Nephron (organoid): ENCODE results near the gene CHPF2.

ENCODE experiments used
- H3K27ac Mint-ChIP-seq, 3 experiments: 2 replicates each; pipeline ENCODE4 v1.8.0; 2020; ENCODE audit warnings: mixed read lengths in 3 of 3, mild to moderate bottlenecking in 2 of 3, moderate library complexity in 1 of 3
- H3K27me3 Mint-ChIP-seq: 2 replicates; pipeline ENCODE4 v1.8.0; 2021; ENCODE audit warnings: low read depth, mild to moderate bottlenecking, moderate library complexity, mixed read lengths
- H3K36me3 Mint-ChIP-seq: 2 replicates; pipeline ENCODE4 v1.8.0; 2020; ENCODE audit warnings: low read depth, mixed read lengths
- H3K4me1 Mint-ChIP-seq: 2 replicates; pipeline ENCODE4 v1.8.0; 2020; ENCODE audit warnings: mixed read lengths
- H3K4me3 Mint-ChIP-seq, 3 experiments: 2 replicates each; pipeline ENCODE4 v1.8.0; 2020; ENCODE audit warnings: mild to moderate bottlenecking in 3 of 3, mixed read lengths in 3 of 3, moderate library complexity in 2 of 3
- H3K9me3 Mint-ChIP-seq: 2 replicates; pipeline ENCODE4 v1.8.0; 2020; ENCODE audit warnings: mixed read lengths
- TF ChIP-seq, protein P1 (sequence below), 3 experiments: fragments of 200-600 bp; sonication (generic); IDR thresholded peaks; one replicate each; pipeline ENCODE4 v1.5.0; 2021; ENCODE audit warnings: antibody characterized with exemption in 3 of 3; ENCODE audit not compliant: unreplicated experiment in 3 of 3

CHPF2 gene

DNA sequence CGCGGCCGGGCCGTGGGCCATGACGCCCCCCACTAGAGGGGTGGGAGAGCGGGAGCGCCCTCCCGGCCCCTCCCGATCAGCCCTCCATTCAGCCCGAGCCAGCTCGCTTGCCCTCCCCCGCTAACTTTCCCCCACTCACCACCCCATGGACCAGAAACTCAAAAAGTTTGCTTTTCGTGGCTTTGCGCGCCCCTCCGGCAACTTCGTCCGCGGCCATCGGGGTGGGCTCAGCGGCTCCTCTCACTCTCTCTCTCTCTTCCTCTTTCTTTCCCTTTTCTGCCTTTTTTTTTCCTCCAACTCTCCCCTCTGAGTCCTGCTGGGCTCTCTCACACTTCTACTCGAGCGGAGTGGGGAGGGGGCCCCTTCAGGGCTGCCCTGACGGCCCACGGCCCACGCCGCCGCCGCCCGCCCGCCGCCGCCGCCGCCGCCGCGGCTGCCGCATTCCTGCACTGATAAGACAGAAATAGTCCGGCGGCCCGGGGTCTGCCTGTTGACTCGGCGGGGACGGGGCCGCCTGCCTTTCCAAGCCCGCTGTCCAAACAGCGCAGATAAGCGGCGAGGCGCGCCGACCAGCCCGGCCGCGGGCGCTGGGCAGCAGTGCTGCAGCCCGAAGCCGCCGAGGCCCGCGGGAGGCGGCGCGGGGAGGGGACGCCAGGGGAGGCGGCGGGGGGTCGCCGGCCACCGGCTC, 16.2 kb downstream of the CHPF2 start, which contains the start of gene SMARCD3:
Gene SMARCD3, minus strand, starts transcription at position 349 of the 688 bp plus-strand sequence. Its CDS starts 132 bp downstream, at position 217.
- Mint-ChIP-seq H3K27ac (peak within 1 kb of the TSS; percentile 98 to 100 (median 98)), H3K27me3 (no peaks in the 10 kb centered on the region), H3K9me3 (no peaks in the 10 kb centered on the region), H3K4me3 (peak within 1 kb of the TSS; percentile 92 to 98 (median 96)), H3K36me3 (no peaks in the 10 kb centered on the region), H3K4me1 (peaks cover 59% of the 10 kb centered on the region)
- TF ChIP-seq, protein P1, sequence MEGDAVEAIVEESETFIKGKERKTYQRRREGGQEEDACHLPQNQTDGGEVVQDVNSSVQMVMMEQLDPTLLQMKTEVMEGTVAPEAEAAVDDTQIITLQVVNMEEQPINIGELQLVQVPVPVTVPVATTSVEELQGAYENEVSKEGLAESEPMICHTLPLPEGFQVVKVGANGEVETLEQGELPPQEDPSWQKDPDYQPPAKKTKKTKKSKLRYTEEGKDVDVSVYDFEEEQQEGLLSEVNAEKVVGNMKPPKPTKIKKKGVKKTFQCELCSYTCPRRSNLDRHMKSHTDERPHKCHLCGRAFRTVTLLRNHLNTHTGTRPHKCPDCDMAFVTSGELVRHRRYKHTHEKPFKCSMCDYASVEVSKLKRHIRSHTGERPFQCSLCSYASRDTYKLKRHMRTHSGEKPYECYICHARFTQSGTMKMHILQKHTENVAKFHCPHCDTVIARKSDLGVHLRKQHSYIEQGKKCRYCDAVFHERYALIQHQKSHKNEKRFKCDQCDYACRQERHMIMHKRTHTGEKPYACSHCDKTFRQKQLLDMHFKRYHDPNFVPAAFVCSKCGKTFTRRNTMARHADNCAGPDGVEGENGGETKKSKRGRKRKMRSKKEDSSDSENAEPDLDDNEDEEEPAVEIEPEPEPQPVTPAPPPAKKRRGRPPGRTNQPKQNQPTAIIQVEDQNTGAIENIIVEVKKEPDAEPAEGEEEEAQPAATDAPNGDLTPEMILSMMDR (IDR thresholded peaks at IDR 0.05; ENCODE audit: unreplicated experiment in 3 of 3) = no peak

DNA sequence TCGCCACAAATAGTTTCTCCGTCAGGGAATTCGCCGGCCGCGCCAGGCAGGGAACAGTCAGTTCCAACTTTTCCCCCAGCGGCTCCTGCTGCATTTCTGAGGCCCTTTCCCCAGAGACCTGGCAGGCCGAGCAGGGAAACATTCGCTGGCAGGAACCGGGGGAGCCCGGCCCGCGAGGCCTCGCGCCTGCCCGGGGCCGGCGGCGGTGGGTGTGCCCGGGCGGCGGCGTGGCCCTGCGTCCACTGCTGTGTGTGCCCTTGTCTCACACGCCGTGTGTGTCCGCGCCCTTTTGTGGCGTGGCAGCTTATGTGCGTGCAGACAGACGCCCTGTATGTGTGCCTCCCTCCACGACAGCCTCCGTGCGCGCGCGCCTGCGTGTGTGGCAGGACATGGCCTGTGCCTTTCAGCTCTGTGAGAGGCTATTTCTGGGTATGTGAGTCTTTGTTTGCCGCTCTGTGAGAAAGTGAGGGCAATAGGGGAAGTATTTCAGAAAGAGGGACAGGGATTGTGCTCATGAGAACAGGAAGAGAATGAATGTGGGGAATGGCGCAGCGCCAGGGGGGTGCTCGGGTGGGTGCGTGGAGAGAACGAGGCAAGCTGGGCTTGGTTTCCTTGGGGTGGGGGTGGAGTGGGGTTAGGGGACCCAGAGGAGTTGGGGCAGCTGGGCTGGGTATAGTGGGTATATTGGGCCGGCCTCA, 16.9 kb downstream of the CHPF2 start:
- no peaks in the 10 kb centered on the region for H3K36me3 Mint-ChIP-seq
- peak overlapping the region; percentile 79 to 98 (median 89) for H3K4me3 Mint-ChIP-seq

DNA sequence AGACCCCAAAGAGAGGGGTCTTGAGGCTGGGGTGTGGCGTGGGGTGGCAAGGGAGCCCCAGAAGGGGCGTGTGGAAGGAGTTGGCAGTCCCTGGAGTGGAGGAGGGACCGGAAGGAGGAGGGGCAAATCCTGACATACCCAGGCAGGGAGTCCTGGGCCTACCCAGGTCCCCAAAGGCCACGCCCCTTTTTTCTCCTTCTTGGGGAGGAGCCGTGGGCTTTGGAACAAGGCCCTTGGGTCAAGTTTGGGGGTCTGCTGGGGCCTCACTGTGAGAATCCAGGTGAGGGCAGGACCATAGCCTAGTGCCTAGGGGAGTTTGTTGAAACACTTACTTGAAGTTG, 17.4 kb downstream of the CHPF2 start:
- Mint-ChIP-seq H3K4me1 (peaks cover 62% of the 10 kb centered on the region), H3K36me3 (no peaks in the 10 kb centered on the region), H3K27ac (peak overlapping the region; percentile 98 to 100 (median 98)), H3K27me3 (no peaks in the 10 kb centered on the region), H3K4me3 (peak overlapping the region; percentile 79 to 98 (median 89)), H3K9me3 (no peaks in the 10 kb centered on the region)
- TF ChIP-seq, protein P1 (IDR thresholded peaks at IDR 0.05; ENCODE audit: unreplicated experiment in 3 of 3) = no peak

More for the DNA sequence above, 16.9 kb downstream of the CHPF2 start:
- Mint-ChIP-seq H3K27ac (peak overlapping the region; percentile 98 to 100 (median 98)), H3K4me1 (peaks cover 62% of the 10 kb centered on the region), H3K27me3 (no peaks in the 10 kb centered on the region), H3K9me3 (no peaks in the 10 kb centered on the region)
- TF ChIP-seq, protein P1 (IDR thresholded peaks at IDR 0.05; ENCODE audit: unreplicated experiment in 3 of 3) = no peak

DNA sequence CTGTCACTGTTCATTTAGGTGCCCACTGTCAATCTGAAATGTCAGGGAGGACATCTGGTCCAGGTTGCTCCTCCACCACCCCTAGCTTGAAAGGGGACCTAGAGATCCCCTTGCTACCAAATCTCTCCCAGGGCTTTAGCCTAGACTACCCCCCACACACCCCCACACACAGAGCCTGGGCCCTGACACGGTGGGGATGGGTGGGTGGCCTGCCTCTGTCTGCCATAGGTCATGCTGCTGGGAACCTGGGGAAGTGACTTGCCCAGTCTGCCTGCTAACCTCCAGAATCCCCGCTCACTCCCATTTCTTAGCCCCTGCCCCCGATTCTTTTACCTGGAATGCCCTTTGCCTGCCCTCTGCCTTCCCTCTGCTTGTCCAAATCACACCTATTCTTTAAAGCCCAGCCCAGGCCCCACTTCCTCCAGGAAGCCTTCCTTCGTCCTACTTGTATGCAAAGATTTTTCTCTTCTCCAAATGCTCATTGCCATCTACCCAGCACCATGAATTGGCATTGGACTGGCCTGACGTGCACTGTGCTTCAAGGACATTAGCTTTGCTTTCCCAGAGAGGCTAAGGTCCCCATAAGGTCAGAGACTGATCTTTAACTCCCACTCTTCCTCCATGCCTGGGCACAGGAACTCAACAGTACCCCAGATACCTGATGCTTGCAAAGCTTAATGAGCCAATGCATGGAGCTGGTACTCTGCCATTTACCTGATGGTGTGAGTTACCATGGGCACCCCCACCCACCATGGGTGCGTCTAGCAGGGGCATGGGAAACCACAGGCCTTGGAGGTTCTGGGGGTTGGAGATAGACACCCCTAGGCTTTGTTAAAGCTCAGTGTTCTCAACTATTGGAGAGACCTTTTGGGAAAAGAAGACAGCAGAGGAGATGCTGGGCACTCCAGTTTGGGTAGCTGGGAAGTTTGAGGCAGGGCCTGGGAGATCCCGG, 18.2 kb downstream of the CHPF2 start:
- Mint-ChIP-seq H3K4me3 (peak overlapping the region; percentile 79 to 98 (median 89)), H3K27me3 (peaks cover 6% of the 10 kb centered on the region), H3K36me3 (no peaks in the 10 kb centered on the region), H3K4me1 (peaks cover 68% of the 10 kb centered on the region), H3K27ac (peak overlapping the region; percentile 98 to 100 (median 98)), H3K9me3 (no peaks in the 10 kb centered on the region)
- TF ChIP-seq, protein P1 (IDR thresholded peaks at IDR 0.05; ENCODE audit: unreplicated experiment in 3 of 3) = no peak

DNA sequence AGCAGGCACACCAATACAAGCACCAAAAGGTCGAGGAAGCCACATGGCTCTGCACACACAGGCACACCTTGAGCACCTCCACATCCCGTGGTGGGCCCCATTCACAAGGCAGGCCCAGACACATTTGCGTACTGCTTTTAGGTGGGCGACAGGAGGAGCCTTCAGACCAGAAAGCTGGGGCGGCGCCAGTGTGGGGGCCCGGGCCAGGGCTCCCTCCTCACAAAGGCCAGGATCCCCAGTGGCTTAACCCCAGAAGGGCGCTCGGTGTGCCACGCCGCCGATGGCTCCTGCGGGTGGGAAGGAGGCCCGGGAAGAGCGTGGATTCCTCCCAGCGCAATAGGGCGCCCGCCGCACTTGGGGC, 19.0 kb downstream of the CHPF2 start:
- Mint-ChIP-seq H3K27ac (peak overlapping the region; percentile 98 to 100 (median 98)), H3K36me3 (no peaks in the 10 kb centered on the region), H3K27me3 (peaks cover 9% of the 10 kb centered on the region), H3K9me3 (no peaks in the 10 kb centered on the region), H3K4me1 (peaks cover 66% of the 10 kb centered on the region), H3K4me3 (peak overlapping the region; percentile 79 to 98 (median 89))
- TF ChIP-seq, protein P1 (IDR thresholded peaks at IDR 0.05; ENCODE audit: unreplicated experiment in 3 of 3) = no peak
